ENCODE data around the gene C10orf90. TPM values are rescaled to one million over a fixed set of nuclear protein-coding genes. Genes with fewer than 3 reads are reported as not detected.
A peak's percentile ranks its signal among the peaks of the same experiment; 100 is the strongest.

Gene C10orf90
- total and polyA plus RNA-seq, 2 donors: 0.27 to 0.38 TPM

- H3K27me3 ChIP-seq (ENCODE audit: control insufficient read depth in 2 of 2, insufficient read depth in 1 of 2, low read length in 1 of 2): no peaks in the 10 kb centered on the region
- no peak for DNase-seq (ENCODE audit: low read depth in 6 of 9, low spot score in 9 of 9)
- no peaks in the 10 kb centered on the region for H3K36me3 ChIP-seq (ENCODE audit: control insufficient read depth in 2 of 2, insufficient read depth in 2 of 2, low read length in 1 of 2)
- no peak overlapping the region for H3K27ac ChIP-seq (ENCODE audit: low read depth in 1 of 2, low read length in 1 of 2)
- H3K9me3 ChIP-seq (ENCODE audit: control insufficient read depth in 2 of 2, insufficient read depth in 1 of 2, low read length in 1 of 2): no peaks in the 10 kb centered on the region
- 93% methylated on average over 5 of the region's 5 CpGs for WGBS
- no peaks in the 10 kb centered on the region for H3K4me1 ChIP-seq (ENCODE audit: control insufficient read depth in 2 of 2, insufficient read depth in 2 of 2, low read length in 2 of 2)
- no peak overlapping the region for H3K4me3 ChIP-seq (ENCODE audit: low read length in 2 of 2)
Observed at GRCh38 chr10:126456632-126457031, 213.9 kb downstream of the C10orf90 start.

GRCh38 chr10:126455766-126456405 lies 214.6 kb downstream of the C10orf90 start:
- Histone ChIP-seq H3K4me3 (ENCODE audit: low read length in 2 of 2) (no peak overlapping the region), H3K36me3 (ENCODE audit: control insufficient read depth in 2 of 2, insufficient read depth in 2 of 2, low read length in 1 of 2) (no peaks in the 10 kb centered on the region), H3K27me3 (ENCODE audit: control insufficient read depth in 2 of 2, insufficient read depth in 1 of 2, low read length in 1 of 2) (no peaks in the 10 kb centered on the region), H3K27ac (ENCODE audit: low read depth in 1 of 2, low read length in 1 of 2) (no peak overlapping the region), H3K9me3 (ENCODE audit: control insufficient read depth in 2 of 2, insufficient read depth in 1 of 2, low read length in 1 of 2) (no peaks in the 10 kb centered on the region), H3K4me1 (ENCODE audit: control insufficient read depth in 2 of 2, insufficient read depth in 2 of 2, low read length in 2 of 2) (no peaks in the 10 kb centered on the region)
- WGBS: 72% methylated on average over 11 of the region's 11 CpGs
- peak in 1 of 9 donors; percentile 8 for DNase-seq (ENCODE audit: low read depth in 6 of 9, low spot score in 9 of 9)

GRCh38 chr10:126455036-126455765 lies 215.3 kb downstream of the C10orf90 start:
- Histone ChIP-seq H3K36me3 (ENCODE audit: control insufficient read depth in 2 of 2, insufficient read depth in 2 of 2, low read length in 1 of 2) (no peaks in the 10 kb centered on the region), H3K4me3 (ENCODE audit: low read length in 2 of 2) (no peak overlapping the region), H3K27ac (ENCODE audit: low read depth in 1 of 2, low read length in 1 of 2) (no peak overlapping the region), H3K4me1 (ENCODE audit: control insufficient read depth in 2 of 2, insufficient read depth in 2 of 2, low read length in 2 of 2) (no peaks in the 10 kb centered on the region), H3K9me3 (ENCODE audit: control insufficient read depth in 2 of 2, insufficient read depth in 1 of 2, low read length in 1 of 2) (no peaks in the 10 kb centered on the region), H3K27me3 (ENCODE audit: control insufficient read depth in 2 of 2, insufficient read depth in 1 of 2, low read length in 1 of 2) (no peaks in the 10 kb centered on the region)
- 90% methylated on average over 8 of the region's 8 CpGs for WGBS
- DNase-seq (ENCODE audit: low read depth in 6 of 9, low spot score in 9 of 9): no peak

GRCh38 chr10:126454045-126454751 lies 216.3 kb downstream of the C10orf90 start:
- H3K36me3 ChIP-seq (ENCODE audit: control insufficient read depth in 2 of 2, insufficient read depth in 2 of 2, low read length in 1 of 2): no peaks in the 10 kb centered on the region
- 89% methylated on average over 4 of the region's 4 CpGs for WGBS
- H3K27me3 ChIP-seq (ENCODE audit: control insufficient read depth in 2 of 2, insufficient read depth in 1 of 2, low read length in 1 of 2): no peaks in the 10 kb centered on the region
- no peaks in the 10 kb centered on the region for H3K4me1 ChIP-seq (ENCODE audit: control insufficient read depth in 2 of 2, insufficient read depth in 2 of 2, low read length in 2 of 2)
- H3K27ac ChIP-seq (ENCODE audit: low read depth in 1 of 2, low read length in 1 of 2): no peak overlapping the region
- H3K4me3 ChIP-seq (ENCODE audit: low read length in 2 of 2): no peak overlapping the region
- no peak for DNase-seq (ENCODE audit: low read depth in 6 of 9, low spot score in 9 of 9)
- H3K9me3 ChIP-seq (ENCODE audit: control insufficient read depth in 2 of 2, insufficient read depth in 1 of 2, low read length in 1 of 2): no peaks in the 10 kb centered on the region

- no peaks in the 10 kb centered on the region for H3K36me3 ChIP-seq (ENCODE audit: control insufficient read depth in 2 of 2, insufficient read depth in 2 of 2, low read length in 1 of 2)
- 96% methylated on average over 2 of the region's 2 CpGs for WGBS
- no peaks in the 10 kb centered on the region for H3K9me3 ChIP-seq (ENCODE audit: control insufficient read depth in 2 of 2, insufficient read depth in 1 of 2, low read length in 1 of 2)
- no peak for DNase-seq (ENCODE audit: low read depth in 6 of 9, low spot score in 9 of 9)
- H3K4me3 ChIP-seq (ENCODE audit: low read length in 2 of 2): no peak overlapping the region
- no peaks in the 10 kb centered on the region for H3K4me1 ChIP-seq (ENCODE audit: control insufficient read depth in 2 of 2, insufficient read depth in 2 of 2, low read length in 2 of 2)
- no peak overlapping the region for H3K27ac ChIP-seq (ENCODE audit: low read depth in 1 of 2, low read length in 1 of 2)
- no peaks in the 10 kb centered on the region for H3K27me3 ChIP-seq (ENCODE audit: control insufficient read depth in 2 of 2, insufficient read depth in 1 of 2, low read length in 1 of 2)
Observed at GRCh38 chr10:126452245-126452644, 218.2 kb downstream of the C10orf90 start.

- no peaks in the 10 kb centered on the region for H3K36me3 ChIP-seq (ENCODE audit: control insufficient read depth in 2 of 2, insufficient read depth in 2 of 2, low read length in 1 of 2)
- H3K4me3 ChIP-seq (ENCODE audit: low read length in 2 of 2): no peak overlapping the region
- no peaks in the 10 kb centered on the region for H3K4me1 ChIP-seq (ENCODE audit: control insufficient read depth in 2 of 2, insufficient read depth in 2 of 2, low read length in 2 of 2)
- no peak for DNase-seq (ENCODE audit: low read depth in 6 of 9, low spot score in 9 of 9)
- WGBS: 94% methylated on average over 5 of the region's 5 CpGs
- no peak overlapping the region for H3K27ac ChIP-seq (ENCODE audit: low read depth in 1 of 2, low read length in 1 of 2)
- no peaks in the 10 kb centered on the region for H3K9me3 ChIP-seq (ENCODE audit: control insufficient read depth in 2 of 2, insufficient read depth in 1 of 2, low read length in 1 of 2)
- no peaks in the 10 kb centered on the region for H3K27me3 ChIP-seq (ENCODE audit: control insufficient read depth in 2 of 2, insufficient read depth in 1 of 2, low read length in 1 of 2)
Observed at GRCh38 chr10:126448091-126448490, 222.4 kb downstream of the C10orf90 start.

- no peak for DNase-seq (ENCODE audit: low read depth in 6 of 9, low spot score in 9 of 9)
- H3K27me3 ChIP-seq (ENCODE audit: control insufficient read depth in 2 of 2, insufficient read depth in 1 of 2, low read length in 1 of 2): no peaks in the 10 kb centered on the region
- 97% methylated on average over 3 of the region's 3 CpGs for WGBS
- H3K36me3 ChIP-seq (ENCODE audit: control insufficient read depth in 2 of 2, insufficient read depth in 2 of 2, low read length in 1 of 2): no peaks in the 10 kb centered on the region
- H3K9me3 ChIP-seq (ENCODE audit: control insufficient read depth in 2 of 2, insufficient read depth in 1 of 2, low read length in 1 of 2): no peaks in the 10 kb centered on the region
- no peak overlapping the region for H3K27ac ChIP-seq (ENCODE audit: low read depth in 1 of 2, low read length in 1 of 2)
- no peaks in the 10 kb centered on the region for H3K4me1 ChIP-seq (ENCODE audit: control insufficient read depth in 2 of 2, insufficient read depth in 2 of 2, low read length in 2 of 2)
- H3K4me3 ChIP-seq (ENCODE audit: low read length in 2 of 2): no peak overlapping the region
Observed at GRCh38 chr10:126439942-126440341, 230.6 kb downstream of the C10orf90 start.

- Histone ChIP-seq H3K27ac (ENCODE audit: low read depth in 1 of 2, low read length in 1 of 2) (no peak overlapping the region), H3K36me3 (ENCODE audit: control insufficient read depth in 2 of 2, insufficient read depth in 2 of 2, low read length in 1 of 2) (no peaks in the 10 kb centered on the region), H3K9me3 (ENCODE audit: control insufficient read depth in 2 of 2, insufficient read depth in 1 of 2, low read length in 1 of 2) (no peaks in the 10 kb centered on the region), H3K27me3 (ENCODE audit: control insufficient read depth in 2 of 2, insufficient read depth in 1 of 2, low read length in 1 of 2) (no peaks in the 10 kb centered on the region), H3K4me1 (ENCODE audit: control insufficient read depth in 2 of 2, insufficient read depth in 2 of 2, low read length in 2 of 2) (no peaks in the 10 kb centered on the region), H3K4me3 (ENCODE audit: low read length in 2 of 2) (no peak overlapping the region)
- no peak for DNase-seq (ENCODE audit: low read depth in 6 of 9, low spot score in 9 of 9)
- WGBS: 86% methylated on average over 2 of the region's 2 CpGs
Observed at GRCh38 chr10:126438407-126438783, 232.1 kb downstream of the C10orf90 start.

Data from thymus (tissue), 11 donors.